BJ (cell line): Measurements from ENCODE around the gene TLE1. TPM values are rescaled to one million over a fixed set of nuclear protein-coding genes. Genes with fewer than 3 reads are reported as not detected.

Source experiments
- CTCF ChIA-PET: fragments of 350-600 bp; formaldehyde crosslinking; extraction: SDS; loops from one replicate; lab custom pipeline; 2021; ENCODE audit warnings: antibody characterized with exemption, inconsistent platforms; lab: Yijun Ruan, JAX
- POLR2A ChIA-PET: fragments of 300-600 bp; sonication (Branson Sonifier 250); formaldehyde crosslinking; extraction: SDS; loops from one replicate; lab custom pipeline; 2021; ENCODE audit warnings: antibody characterized with exemption; lab: Charles Lee
- DNase-seq: peaks from one replicate; pipeline ENCODE4 v3.0.0-alpha.2; 2011; ENCODE audit warnings: low read depth
- H3K27me3 ChIP-seq: 2 replicates; pipeline ENCODE4 v1.6.0; 2011; ENCODE audit warnings: low read length; ENCODE audit not compliant: control insufficient read depth, insufficient read depth
- H3K36me3 ChIP-seq: 2 replicates; pipeline ENCODE4 v1.5.1; 2011; ENCODE audit warnings: low read length; ENCODE audit not compliant: control insufficient read depth, insufficient read depth
- H3K4me3 ChIP-seq: 2 replicates; pipeline ENCODE4 v1.5.1; 2011; ENCODE audit warnings: low read depth, mild to moderate bottlenecking, control low read depth, low read length
- CTCF ChIP-seq: IDR thresholded peaks from 2 replicates; pipeline ENCODE4 v1.5.1; 2011; ENCODE audit warnings: low read depth, mild to moderate bottlenecking, control low read depth, inconsistent platforms, low read length, moderate library complexity; ENCODE audit not compliant: insufficient read depth
- polyA plus RNA-seq: library from polyadenylated mRNA; depleted of rRNA; stranded (reverse); fragments of >200 nt; gene quantifications from 2 replicates; pipeline ENCODE4 v1.2.3, GENCODE V29; 2011

The TLE1 gene
- polyA plus RNA-seq, 1 experiment, result 9.6 TPM

- no peak for DNase-seq
- POLR2A ChIA-PET, result no interaction called here
- H3K27me3 ChIP-seq, result peaks cover 3% of the 10 kb centered on the region; the same call in 1 of the 2 replicates
- H3K36me3 ChIP-seq, result no peaks in the 10 kb centered on the region
- TF ChIP-seq CTCF, result no peak
- H3K4me3 ChIP-seq, result no peak overlapping the region
- CTCF ChIA-PET, result no interaction called here
These were observed 27.9 kb upstream of the TLE1 start for GRCh38 chr9:81717061-81717746.

- CTCF ChIA-PET, result no interaction called here
- no peak for DNase-seq
- no peaks in the 10 kb centered on the region for H3K36me3 ChIP-seq
- POLR2A ChIA-PET, result no interaction called here
- TF ChIP-seq CTCF, result no peak
- peaks cover 3% of the 10 kb centered on the region; the same call in 1 of the 2 replicates for H3K27me3 ChIP-seq
- no peak overlapping the region for H3K4me3 ChIP-seq
These were observed 27.1 kb upstream of the TLE1 start for GRCh38 chr9:81716409-81716808.

GRCh38 chr9:81705578-81705977 lies 16.2 kb upstream of the TLE1 start:
- no peak for DNase-seq
- CTCF ChIA-PET, result interaction anchor here (1.2 kb wide), 1 partner anchor 10 kb away, joined by 4 read pairs; no protein-coding TSS in a partner anchor
- POLR2A ChIA-PET, result no interaction called here
- Histone ChIP-seq H3K36me3 (no peaks in the 10 kb centered on the region), H3K4me3 (no peak overlapping the region), H3K27me3 (no peaks in the 10 kb centered on the region)
- TF ChIP-seq CTCF, result no peak

- Histone ChIP-seq H3K4me3 (no peak overlapping the region), H3K36me3 (no peaks in the 10 kb centered on the region), H3K27me3 (peaks cover 19% of the 10 kb centered on the region)
- ChIA-PET POLR2A (no interaction called here), CTCF (no interaction called here)
- no peak for DNase-seq
- no peak for TF ChIP-seq CTCF
These were observed 5.2 kb upstream of the TLE1 start for GRCh38 chr9:81694541-81694940.

- no peak for DNase-seq
These were observed 4.5 kb upstream of the TLE1 start for GRCh38 chr9:81693671-81694378.

More at GRCh38 chr9:81693671-81694378, 4.5 kb upstream of the TLE1 start:
- TF ChIP-seq CTCF, result no peak
- POLR2A ChIA-PET, result no interaction called here
- Histone ChIP-seq H3K27me3 (peaks cover 19% of the 10 kb centered on the region), H3K36me3 (no peaks in the 10 kb centered on the region), H3K4me3 (no peak overlapping the region)
- CTCF ChIA-PET, result no interaction called here
